GM12873 (cell line): ENCODE data around the gene TBL1XR1.

Source experiments
- CTCF ChIP-seq: IDR thresholded peaks from 2 replicates; pipeline ENCODE4 v1.5.1; 2012; ENCODE audit warnings: low read depth, mild to moderate bottlenecking, moderate library complexity, low read length, control low read depth; ENCODE audit not compliant: insufficient read depth; ENCODE audit errors: missing control alignments

TBL1XR1 gene

GRCh38 chr3:177096615-177097014, 100.7 kb downstream of the TBL1XR1 start:
- TF ChIP-seq CTCF: no peak

DNA sequence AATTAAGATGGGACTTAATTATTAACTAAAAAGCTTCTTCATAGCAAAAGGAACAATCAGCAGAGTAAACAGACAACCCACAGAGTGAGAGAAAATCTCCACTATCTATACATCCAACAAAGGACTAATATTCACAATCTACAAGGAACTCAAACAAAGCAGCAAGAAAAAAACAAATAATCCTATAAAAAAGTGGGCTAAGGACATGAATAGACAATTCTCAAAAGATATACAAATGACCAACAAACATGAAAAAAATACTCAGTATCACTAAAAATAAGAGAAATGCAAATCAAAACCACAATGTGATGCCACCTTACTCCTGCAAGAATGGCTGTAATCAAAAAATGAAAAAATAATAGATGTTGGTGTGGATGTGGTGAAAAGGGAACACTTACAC, 103.3 kb downstream of the TBL1XR1 start:
- TF ChIP-seq CTCF: no peak

DNA sequence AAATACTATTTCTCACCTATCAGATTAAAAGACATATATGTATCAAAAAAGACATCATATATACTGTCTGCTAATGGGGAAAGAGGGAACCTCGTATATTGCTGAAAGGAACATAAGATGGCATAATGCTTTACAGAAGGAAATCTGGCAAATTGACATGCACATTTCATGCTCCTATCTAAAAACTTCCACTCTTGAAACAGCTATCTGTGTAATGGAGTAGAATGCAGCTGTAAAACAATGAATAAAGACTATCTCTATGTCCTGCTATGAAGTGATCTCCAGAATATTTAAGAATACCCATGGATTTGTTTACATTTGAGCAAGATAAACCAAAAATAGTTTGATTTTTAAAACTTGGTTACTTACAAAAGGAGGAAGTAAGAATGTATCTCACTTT, 107.4 kb downstream of the TBL1XR1 start:
- no peak for TF ChIP-seq CTCF

GRCh38 chr3:177089110-177089509, 108.2 kb downstream of the TBL1XR1 start:
- no peak for TF ChIP-seq CTCF

DNA sequence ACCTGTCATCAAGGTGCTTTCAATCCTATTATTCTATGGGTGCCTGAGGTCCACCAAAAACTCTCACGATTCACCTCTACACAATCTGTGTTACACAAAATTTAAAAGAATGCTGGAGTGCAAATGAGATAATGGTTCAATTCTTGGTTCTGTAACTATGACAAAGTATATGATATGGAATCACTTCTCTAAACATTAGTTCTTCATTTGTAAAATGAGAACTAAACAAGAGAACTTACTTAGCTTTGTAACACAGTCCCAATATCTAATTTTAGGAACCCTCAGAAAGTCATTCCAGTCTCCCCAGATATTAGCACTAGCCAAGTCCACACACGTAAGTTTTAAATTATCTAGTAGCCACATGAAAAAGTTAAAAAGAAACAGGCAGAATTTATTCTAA, 111.5 kb downstream of the TBL1XR1 start:
- no peak for TF ChIP-seq CTCF

DNA sequence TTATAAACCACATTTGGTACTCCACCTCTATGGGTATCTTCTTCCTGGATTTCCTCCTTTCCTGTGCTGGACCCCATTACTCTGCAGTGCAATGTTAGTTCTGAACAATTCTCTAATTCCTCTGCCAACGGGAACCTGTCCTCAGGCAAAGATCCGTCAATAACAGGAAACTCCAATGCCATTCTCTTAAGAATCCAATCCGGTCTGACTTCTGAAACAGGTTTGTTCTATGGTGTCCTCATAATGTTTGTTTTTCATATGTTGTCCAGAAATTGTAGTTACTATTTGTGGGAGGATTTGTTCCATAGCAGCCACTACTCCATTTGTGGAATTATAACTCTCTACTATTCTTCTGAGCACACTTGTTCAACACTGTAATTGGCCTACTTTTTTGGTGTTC, 112.7 kb downstream of the TBL1XR1 start:
- TF ChIP-seq CTCF: no peak

GRCh38 chr3:177080122-177080521, 117.2 kb downstream of the TBL1XR1 start:
- no peak for TF ChIP-seq CTCF
